Astrocyte of the cerebellum (primary cell): ENCODE measurements around the gene ZXDC.

ENCODE experiments used
- DNase-seq: peaks from one replicate; pipeline ENCODE4 v3.0.0-alpha.2; 2011; ENCODE audit warnings: low read depth
- H3K4me3 ChIP-seq: 2 replicates; pipeline ENCODE4 v1.5.1; 2011; ENCODE audit warnings: mild to moderate bottlenecking, low read depth, low read length, moderate library complexity
- in situ Hi-C: cut with HindIII; loops from 2 replicates; pipeline ENCODE4 v1.10.0; 2017; ENCODE audit warnings: low sequenced_read_pairs
- TF ChIP-seq, protein P1 (sequence below): IDR thresholded peaks from 2 replicates; pipeline ENCODE4 v1.5.1; 2012; ENCODE audit warnings: low read length, low read depth, moderate library complexity, mild to moderate bottlenecking; ENCODE audit errors: missing control alignments

Gene ZXDC

DNA sequence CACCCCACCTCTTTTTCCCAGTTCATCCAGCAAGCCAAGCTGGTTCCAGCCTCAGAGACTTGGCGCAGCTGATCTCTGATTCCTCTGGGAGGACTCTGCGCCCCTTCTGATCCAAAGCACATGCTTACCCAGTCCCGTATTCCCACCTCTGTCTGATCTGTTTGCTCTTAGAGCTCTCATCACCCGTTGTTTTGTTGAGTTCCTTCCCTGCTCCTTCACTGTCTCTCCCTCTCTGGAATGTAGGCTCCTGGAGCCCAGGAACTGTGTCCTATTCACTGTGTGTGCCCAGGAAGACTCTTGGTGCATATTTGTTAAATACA, 1.3 kb upstream of the ZXDC start:
- H3K4me3 ChIP-seq: no peak overlapping the region
- no peak for DNase-seq
- in situ Hi-C loops: no loop called here
- TF ChIP-seq, protein P1, sequence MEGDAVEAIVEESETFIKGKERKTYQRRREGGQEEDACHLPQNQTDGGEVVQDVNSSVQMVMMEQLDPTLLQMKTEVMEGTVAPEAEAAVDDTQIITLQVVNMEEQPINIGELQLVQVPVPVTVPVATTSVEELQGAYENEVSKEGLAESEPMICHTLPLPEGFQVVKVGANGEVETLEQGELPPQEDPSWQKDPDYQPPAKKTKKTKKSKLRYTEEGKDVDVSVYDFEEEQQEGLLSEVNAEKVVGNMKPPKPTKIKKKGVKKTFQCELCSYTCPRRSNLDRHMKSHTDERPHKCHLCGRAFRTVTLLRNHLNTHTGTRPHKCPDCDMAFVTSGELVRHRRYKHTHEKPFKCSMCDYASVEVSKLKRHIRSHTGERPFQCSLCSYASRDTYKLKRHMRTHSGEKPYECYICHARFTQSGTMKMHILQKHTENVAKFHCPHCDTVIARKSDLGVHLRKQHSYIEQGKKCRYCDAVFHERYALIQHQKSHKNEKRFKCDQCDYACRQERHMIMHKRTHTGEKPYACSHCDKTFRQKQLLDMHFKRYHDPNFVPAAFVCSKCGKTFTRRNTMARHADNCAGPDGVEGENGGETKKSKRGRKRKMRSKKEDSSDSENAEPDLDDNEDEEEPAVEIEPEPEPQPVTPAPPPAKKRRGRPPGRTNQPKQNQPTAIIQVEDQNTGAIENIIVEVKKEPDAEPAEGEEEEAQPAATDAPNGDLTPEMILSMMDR: no peak

DNA sequence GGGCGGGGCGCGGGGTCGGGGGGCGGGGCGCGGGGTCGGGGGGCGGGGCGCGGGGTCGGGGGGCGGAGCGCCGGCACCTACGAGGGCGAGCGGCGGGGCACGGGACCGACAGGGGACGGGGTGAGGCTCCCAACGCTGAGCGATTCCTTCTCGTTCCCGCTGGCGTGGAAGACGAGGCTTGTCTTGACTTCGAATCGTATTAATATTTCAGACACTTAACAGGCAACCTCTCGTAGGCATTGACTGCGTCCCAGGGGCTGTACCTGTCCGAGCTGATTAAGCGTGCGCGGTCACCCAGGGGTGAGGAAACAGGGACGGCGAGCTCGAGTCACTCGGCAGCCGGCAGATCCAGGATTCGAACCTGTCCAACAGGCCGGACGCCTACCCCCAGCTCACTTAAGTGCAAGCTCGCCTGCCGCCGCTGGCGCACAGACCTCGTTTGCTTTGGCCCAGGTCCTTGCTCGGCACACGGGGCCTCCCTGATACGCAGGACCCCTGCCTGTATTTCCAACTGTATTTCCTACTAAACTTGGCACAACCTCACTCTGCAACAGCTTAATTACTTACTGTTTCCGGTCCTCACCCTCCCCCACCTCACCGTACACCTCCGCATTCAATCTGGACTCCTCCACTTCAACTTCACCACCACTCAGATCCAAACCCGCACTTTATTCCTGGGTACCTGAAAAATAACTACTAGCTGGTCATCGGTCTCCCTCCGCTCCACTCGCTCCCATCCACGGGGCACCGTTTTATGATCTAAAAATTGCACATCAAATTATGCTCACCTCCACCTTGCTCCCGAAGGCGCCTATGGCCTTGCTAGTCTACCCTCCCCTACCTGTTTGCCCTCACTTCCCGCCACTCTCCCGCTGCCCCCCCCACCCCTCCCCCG, 722 bp upstream of the ZXDC start:
- in situ Hi-C loops: no loop called here
- H3K4me3 ChIP-seq: peak overlapping the region; percentile 57
- no peak for DNase-seq
- TF ChIP-seq, protein P1: no peak

DNA sequence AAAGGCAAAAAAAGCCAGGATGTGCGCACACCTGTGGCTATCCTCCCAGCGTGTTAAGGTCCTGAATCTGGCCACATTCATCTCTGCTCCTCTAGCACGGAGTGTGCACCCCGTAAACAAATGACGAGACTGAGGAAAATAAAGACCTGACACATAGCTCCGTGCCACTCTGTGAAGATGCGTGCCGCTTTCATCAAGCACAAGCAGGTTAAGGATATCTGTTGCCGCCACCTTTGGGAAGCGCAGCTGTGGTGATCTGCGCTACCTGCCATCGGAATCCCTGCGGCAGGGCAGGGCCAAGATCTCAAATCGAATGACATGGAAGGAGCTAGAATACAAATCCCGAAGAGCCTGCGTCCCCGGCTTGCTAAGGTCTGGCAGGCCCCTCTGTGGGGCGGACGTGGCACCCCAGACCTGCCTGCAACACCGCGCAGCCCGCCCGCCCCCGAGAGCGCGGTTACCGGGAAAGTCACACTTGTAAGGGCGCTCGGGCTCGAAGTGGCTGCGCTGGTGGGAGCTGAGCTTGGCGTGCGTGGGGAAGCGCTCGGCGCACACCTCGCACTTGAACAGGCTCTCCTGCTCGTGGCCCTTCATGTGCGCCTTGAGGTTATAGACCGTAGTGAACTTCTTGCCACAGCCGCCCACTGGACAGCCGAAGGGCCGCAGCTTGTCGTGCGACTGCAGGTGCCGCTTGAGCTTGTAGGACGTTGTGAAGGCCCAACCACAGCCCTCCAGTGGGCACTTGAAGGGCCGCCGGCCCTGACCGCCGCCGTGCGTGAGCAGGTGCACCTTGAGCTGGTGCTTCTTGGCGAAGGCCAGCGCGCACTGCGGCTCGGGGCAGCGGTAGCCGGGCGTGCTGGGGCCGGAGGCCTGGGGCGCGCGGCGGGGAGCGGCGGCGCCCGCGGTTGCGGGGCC, 936 bp downstream of the ZXDC start:
- TF ChIP-seq, protein P1: no peak
- in situ Hi-C loops: no loop called here
- DNase-seq: no peak

DNA sequence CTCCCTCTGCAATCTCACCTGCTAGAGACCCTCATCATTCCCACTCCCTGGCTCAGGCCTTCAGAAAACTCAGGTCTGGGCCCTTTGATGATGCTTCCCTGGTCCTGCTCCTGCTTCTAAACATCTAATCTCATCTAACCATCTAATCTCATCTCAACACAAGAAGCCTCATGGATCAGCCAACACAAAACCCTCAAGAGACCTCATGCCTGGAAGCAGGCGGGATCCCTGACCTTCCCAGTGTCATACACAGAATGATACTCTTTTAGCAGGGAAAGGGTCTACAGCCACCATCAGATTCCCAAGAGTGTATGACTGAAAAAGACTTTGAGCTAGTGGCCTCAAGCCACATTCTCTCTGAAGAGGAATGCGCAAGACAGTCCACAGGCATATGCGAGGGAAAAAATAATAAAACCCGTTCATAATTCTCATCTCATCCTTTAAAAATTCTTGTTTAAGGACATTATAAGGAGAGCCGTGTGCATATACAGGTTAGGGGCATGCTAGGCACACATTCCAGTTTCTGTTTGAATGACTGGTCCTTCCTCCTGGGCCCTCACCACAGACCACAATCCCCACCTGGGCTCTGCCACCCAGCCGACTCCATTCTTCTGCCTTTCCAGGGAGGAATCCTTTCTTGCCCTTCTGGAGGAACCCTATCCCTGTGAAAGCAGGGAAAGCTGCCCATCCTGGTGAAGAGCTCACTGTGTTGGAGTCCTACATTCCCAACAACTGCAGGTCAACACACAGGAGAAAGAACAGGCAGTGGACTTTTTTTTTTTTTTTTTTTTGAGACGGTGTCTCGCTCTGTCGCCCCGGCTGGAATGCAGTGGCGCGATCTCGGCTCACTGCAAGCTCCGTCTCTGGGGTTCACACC, 2.2 kb downstream of the ZXDC start:
- TF ChIP-seq, protein P1: no peak
- peak overlapping the region; percentile 66 for H3K4me3 ChIP-seq
- in situ Hi-C loops: no loop called here
- no peak for DNase-seq

More for the DNA sequence above, 936 bp downstream of the ZXDC start:
- H3K4me3 ChIP-seq: peak overlapping the region; percentile 66

DNA sequence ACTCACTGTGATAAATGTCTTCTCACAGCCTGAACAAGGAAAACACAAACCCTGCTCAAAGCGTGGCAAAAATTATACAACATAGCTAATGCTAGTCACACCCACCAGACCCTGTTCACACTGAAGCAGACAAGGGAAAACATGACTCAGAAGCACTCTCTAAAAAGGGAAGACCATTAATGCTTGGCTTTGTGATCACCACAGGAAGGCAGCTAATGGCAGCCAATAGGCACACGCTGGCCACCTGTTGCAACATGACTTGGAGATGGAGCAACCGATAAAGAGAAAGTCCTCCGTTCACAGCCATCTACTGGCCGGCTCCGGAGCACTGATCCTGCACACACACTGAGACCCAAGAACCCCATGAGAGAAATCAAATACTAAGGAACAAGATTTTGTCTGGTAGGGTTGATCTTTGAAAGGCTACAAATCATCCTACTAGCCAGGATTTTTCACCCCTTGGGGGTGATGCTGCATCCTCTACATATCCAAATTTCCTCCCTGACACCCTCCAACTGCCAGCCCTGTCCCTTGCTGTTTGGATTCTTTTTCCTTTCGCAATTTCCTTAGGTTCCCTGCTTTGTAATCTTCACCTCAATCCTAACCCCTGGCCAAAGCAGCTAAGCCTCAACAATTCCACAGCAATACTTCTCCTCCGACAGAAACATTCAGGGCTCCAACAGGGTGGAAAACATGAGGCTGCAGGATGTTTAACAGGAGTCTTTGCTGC, 3.2 kb downstream of the ZXDC start:
- in situ Hi-C loops: no loop called here
- no peak overlapping the region for H3K4me3 ChIP-seq
- TF ChIP-seq, protein P1: peak; percentile 29
- DNase-seq: peak; percentile 71
